Bronchus fibroblast of lung (primary cell): ENCODE measurements around the gene GNG7. TPM values are rescaled to one million over a fixed set of nuclear protein-coding genes. Genes with fewer than 3 reads are reported as not detected.

ENCODE experiments used
- total RNA-seq: library from RNA; depleted of rRNA; stranded (reverse); fragments of >200 nt; gene quantifications from 2 replicates; pipeline ENCODE4 v1.2.3, GENCODE V29; 2015

GNG7 gene
- under 0.01 and 0.15 TPM in 2 replicates for total RNA-seq

GRCh38 chr19:2702170-2703076 is at the start of gene GNG7:
GNG7 (minus strand) TSS chr19:2702694; CDS start chr19:2520688, 182,006 bp downstream.

GRCh38 chr19:2739602-2740313 is 37.3 kb upstream of the GNG7 start, which contains the start of gene SLC39A3:
SLC39A3 (minus strand) TSS chr19:2740017; CDS start chr19:2737257, 2,760 bp downstream.

DNA sequence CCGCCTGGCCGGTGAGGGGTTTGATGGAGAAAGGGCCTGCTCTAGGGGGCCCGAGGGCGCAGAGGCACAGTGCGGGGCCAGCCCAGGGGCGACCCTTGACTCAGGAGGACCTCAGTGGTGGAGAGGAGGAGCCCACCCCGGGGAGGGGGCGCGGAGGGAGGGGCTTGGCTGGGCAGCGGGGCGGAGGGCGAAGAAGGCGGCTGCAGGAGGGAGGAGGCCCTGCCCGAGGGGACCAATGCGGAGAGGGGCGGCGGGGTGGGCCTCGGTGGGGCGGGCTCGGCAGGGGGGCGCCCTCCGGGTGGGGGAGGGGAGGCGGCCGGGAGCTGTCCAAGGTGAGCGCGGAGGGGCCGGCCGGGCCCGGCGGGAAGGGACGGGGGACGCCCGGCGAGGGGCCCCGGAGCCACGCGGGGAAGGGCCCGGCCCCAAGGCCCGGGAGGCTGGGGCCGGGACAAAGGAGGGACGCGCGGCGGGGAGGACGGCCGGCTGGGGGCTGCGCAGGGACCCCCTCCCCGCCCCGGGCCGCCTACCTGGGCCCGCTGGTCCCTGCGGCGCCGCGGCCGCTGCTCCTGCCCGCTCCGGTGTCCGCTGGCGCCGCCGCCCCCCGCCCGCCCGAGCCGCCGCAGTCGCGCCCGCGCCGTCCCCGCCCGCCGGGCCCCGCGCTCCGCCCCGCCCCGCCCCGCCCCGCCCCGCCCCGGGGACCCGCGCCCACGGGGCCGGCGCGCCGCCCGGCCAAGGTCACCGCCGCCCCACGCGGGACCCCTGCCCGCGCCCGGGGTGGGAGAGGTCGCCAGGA is 18.5 kb upstream of the GNG7 start, which contains the start of gene DIRAS1:
Gene DIRAS1, minus strand, starts transcription at position 596 of the 793 bp plus-strand sequence. CDS start 3,566 bp downstream, outside the sequence.

GRCh38 chr19:2475702-2476450 is 226.6 kb downstream of the GNG7 start, which contains the start of gene GADD45B:
GADD45B (plus strand) TSS chr19:2476127; CDS start chr19:2476359, 232 bp downstream.

Other genes starting within 250 kb of the GNG7 start
- 144 and 158 TPM in 2 replicates for gene LMNB2, start 245.7 kb downstream of the GNG7 start, total RNA-seq
- 55.3 and 55.6 TPM in 2 replicates for gene GADD45B, start 226.6 kb downstream of the GNG7 start, total RNA-seq
- gene DIRAS1, start 18.7 kb upstream of the GNG7 start, total RNA-seq: 0.34 and 0.59 TPM in 2 replicates
- gene SLC39A3, start 37.3 kb upstream of the GNG7 start, total RNA-seq: 34.6 and 37.8 TPM in 2 replicates
- 81.3 and 85.1 TPM in 2 replicates for gene SGTA, start 80.6 kb upstream of the GNG7 start, total RNA-seq
- 137 and 145 TPM in 2 replicates for gene THOP1, start 82.8 kb upstream of the GNG7 start, total RNA-seq
- 0.50 and 1.2 TPM in 2 replicates for gene ZNF554, start 117.2 kb upstream of the GNG7 start, total RNA-seq
- 2.5 and 3.3 TPM in 2 replicates for gene ZNF555, start 138.8 kb upstream of the GNG7 start, total RNA-seq
- gene ZNF556, start 164.6 kb upstream of the GNG7 start, total RNA-seq: not detected in 2 replicates
- gene ZNF57, start 198.2 kb upstream of the GNG7 start, total RNA-seq: 1.8 and 2.5 TPM in 2 replicates
- 2.2 and 3.0 TPM in 2 replicates for gene ZNF77, start 242.3 kb upstream of the GNG7 start, total RNA-seq